Stimulated activated CD8-positive, alpha-beta memory T cell treated with anti-CD3 and anti-CD28 coated beads, Interleukin-12 subunit alpha, Interleukin-12 subunit beta, amount 100 ng/mL, for 24 hours (primary cell): ENCODE results near the gene ESPL1.
"Not testable (repeated sequence)": the region's sequence is repeated elsewhere in the genome, so short reads cannot be mapped to it uniquely, and the experiment has no call there.

Experiments used
- DNase-seq: peaks from one replicate; pipeline ENCODE4 v3.0.0-alpha.2; 2020; ENCODE audit errors: extremely low read depth

ESPL1 gene

DNA sequence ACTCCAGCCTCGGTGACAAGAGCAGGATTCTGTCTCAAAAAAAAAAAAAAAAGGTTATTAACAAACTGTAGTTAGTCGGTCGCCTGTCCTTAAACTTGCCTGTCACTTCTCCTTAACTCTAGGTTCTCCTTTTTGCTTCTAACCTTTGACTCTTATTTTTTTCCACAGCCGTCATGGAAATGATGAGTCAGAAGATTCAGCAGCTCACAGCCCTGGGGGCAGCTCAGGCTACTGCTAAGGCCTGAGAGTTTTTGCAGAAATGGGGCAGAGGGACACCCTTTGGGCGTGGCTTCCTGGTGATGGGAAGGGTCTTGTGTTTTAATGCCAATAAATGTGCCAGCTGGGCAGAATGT lies 31.0 kb downstream of the ESPL1 start:
- no peak for DNase-seq

DNA sequence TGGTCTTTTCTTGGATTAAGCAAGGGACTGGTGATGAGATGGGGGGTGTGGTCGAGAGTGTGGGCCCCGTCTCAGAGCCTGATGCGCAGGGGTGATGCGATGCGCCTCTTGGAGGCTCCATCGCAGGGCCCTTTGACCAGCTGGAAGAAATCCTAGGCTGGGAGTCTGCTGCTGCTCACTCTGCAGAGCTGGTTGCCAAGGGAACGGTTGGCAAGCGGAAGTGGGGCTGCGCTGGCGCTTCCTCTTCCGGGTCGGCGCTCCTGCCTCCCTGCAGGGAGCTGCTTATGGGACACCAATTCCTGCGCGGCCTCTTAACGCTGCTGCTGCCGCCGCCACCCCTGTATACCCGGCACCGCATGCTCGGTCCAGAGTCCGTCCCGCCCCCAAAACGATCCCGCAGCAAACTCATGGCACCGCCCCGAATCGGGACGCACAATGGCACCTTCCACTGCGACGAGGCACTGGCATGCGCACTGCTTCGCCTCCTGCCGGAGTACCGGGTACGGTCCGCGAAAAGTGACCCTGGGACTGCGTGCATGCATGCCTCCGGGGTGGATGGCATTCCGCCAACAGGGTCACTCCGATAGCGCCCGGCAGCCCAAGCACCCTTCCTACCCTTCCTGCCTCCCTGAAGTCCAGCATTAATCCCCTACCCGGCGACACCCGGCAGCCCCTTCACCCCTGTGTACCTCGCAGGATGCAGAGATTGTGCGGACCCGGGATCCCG lies 31.5 kb downstream of the ESPL1 start, which contains the start of gene MYG1:
TSS of gene MYG1 (plus strand) at position 242 of the 727 bp plus-strand sequence. CDS start at position 285, 43 bp downstream.
- peak; percentile 73 for DNase-seq

DNA sequence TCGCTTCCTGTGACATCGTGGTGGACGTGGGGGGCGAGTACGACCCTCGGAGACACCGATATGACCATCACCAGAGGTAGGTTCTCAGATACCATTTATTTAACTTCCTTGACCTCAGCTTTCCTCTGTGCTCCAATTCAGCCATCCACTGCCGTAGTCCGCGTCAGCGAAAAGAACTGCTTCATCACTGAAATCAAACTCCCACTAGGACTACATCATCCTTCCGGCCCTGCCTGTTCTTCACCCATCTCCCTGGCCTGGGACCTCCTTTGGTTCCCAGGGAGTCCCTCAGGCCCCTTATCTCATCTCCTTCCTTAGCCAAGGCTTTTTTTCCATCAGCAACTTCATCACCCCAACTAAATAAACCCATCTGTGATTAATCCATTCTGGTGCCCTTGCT lies 32.1 kb downstream of the ESPL1 start:
- DNase-seq, result no peak

DNA sequence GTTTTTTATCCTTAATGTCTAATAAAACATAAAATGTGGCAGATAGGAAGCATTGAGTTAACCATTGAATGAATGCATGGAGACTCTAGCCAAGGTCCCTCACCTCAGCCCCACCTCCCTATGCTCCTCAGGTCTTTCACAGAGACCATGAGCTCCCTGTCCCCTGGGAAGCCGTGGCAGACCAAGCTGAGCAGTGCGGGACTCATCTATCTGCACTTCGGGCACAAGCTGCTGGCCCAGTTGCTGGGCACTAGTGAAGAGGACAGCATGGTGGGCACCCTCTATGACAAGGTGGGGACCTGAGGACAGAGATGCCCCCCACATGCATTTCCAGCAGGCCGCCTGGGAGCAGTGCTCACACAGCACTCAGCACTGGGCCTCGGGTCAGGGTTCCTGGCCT lies 34.8 kb downstream of the ESPL1 start:
- no peak for DNase-seq

DNA sequence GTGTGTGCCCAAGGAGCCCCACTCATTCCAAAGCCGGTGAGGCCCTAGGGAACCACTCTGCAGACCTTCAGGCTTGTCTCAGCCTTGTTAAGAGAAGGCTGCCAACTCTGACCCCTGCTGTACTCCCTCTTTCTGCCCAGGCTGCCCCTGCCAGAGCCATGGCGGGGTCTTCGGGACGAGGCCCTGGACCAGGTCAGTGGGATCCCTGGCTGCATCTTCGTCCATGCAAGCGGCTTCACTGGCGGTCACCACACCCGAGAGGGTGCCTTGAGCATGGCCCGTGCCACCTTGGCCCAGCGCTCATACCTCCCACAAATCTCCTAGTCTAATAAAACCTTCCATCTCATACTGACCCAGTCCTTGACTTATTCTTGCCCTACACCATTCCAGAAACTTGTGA lies 38.7 kb downstream of the ESPL1 start:
- no peak for DNase-seq

DNA sequence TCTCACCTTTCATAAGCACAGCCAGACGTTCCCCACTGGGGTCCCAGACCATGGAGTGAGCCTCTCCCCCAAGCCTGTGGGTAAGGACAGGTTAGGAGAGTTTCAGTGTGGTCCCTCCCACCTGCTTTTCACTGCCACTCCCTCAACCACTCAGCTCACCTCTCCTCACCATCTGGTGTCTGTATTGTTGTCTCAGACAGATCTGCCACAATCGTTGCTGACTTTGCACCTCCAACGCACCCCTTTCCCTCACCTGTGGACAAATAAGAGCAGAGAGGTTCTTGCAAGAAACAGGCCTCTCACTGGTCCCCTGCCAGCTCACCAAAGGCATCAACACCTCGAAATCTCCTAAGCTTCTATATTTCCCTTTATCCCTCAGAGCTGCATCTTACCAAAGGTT lies 40.2 kb downstream of the ESPL1 start:
- DNase-seq, result no peak

DNA sequence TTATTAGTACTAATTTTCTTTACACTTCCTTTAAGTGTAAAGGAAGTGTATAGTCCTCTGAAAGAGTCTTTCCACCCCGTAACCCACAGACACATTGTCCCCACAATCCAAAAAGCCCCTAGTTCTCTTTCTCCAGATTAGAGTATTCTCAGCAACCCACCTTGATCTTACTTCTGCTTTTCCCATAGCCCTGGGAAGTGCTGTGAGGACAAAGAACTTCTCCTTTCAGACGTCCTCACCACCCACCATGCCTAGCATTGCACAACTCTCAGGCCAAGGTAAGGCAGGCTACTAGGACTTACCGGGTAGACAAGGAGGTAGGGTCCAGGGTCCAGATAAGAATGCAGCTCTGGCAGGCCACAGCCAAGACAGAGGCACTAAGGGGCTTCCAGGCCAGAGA lies 45.9 kb downstream of the ESPL1 start:
- no peak for DNase-seq

DNA sequence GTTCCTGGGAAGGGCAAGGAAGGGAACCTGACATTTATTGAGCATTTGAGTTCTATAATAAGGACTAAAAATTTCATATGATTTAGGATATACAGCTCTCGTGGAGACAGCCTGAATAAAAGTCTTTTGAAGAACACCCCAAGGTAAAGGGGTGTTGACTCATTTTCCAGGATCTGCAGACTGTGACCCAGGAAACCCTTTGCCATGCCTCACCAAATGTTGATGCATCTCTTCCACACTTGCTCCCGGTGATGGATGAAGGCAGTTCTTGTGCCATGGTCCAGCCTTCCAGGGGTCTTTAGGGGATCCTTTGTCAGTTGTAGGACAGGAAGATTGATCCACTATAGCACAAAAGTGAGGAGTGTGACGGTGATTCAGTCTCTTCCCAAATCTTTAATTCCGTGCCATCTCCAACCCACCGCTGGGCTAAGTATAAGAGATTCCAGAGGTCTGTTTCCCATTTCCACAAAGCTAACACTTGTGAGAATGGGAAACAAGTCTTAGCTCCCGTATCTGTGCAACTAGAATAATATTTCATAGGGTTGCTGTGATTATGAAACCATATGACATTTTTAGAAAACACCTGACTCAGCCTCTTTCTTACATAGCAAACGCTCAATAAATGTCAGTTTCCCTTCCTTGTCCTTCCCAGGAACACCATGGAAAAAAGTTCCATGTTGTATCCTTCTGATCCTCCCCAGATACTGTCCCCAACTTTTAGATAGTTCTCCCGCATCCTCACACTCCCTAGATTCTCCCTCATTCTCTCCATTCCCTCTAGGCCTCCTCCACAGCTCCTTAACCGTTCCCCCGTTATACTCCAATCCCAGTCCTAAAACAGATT lies 52.5 kb downstream of the ESPL1 start:
- no peak for DNase-seq

DNA sequence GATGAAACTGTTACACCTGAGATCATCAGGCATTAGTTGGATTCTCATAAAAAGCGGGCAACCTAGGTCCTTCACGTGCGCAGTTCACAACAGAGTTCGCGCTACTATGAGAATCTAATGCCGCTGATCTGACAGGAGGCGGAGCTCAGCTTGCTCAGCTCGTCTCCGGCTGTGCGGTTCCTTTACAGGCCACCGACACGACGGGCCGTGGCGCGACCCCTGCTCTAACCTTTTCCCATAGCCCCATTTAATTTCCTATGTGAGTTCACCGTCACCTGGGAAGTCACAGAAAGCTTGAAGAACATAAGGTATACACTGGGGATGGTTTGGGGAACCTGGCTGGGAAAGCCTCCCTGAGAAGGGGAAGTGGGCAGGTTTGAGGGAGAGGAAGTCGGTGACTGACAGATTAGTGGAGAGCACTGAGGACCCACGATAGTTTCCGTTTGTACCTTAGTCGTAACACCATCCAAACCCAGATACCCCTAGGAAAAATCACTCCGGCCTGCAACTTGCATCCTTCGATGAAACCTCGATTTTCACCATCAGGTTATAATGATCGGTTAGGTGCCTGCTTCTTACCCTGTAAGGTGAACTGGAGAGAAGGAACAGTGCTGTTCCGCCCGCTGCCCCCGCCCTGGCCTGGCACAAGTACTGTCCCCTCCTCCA lies 56.1 kb downstream of the ESPL1 start:
- no peak for DNase-seq

DNA sequence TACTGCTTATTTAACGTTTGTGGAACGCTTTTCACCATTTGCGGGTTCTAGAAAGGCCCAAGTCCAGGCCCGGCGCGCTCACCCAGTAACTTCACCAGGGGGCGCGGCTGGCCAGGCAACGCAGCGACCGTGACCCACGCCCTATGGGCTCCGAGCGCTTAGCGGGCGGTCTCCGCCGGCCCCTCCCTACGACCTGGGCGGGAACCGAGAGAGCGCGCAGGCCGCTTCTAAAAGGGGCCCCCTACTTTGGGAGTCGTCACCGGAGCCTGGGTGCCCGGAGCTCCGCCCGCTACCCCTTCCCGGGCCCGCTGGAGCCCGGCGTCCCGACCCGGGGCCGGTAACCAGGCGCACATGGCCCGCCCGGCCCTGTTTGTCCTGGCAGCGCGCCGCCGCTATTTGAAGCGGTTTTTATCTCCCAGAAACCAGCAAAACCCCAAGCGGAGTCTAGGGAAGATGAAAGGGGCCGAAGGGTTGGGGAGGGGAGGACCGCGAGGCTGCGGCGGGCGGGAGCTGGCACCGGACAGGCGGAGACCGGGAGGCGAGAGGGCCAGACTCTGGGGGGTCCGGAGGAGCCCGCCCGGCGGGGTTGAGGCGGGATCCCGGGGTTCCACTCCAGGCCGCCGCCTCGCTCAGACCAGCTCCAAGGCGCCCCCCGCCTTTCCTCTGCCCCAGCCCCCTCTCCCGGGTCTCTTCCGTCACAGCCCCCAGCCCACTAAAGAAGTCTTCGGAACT lies 56.8 kb downstream of the ESPL1 start:
- peak; percentile 78 for DNase-seq

DNA sequence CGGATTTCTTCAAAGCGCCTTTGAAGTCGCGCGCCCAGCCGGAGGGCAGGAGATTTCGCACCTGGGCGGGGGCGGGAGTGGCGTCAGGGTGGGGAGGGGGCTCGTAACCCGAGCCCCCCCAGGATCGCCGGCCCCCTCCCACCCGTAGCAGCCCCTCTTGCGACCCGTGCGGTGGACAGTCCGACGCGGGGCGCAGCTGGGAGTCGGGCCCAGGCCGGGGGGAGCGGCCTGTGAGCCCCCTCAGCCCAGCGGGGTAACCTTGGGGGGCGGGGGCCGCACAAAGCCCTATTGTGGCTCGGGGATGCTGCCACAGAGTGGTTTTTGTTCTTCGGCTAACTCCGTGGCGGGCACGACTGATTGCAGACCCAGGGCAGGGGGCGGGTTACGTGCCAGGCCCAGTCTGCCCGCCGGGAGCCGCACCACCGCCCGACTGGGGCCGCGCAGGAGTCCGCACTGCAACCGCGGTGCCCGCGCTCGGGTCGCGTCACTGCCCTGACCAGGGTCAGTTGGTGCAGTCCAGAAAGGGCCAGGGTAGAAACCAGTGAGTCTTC lies 57.5 kb downstream of the ESPL1 start:
- no peak for DNase-seq

DNA sequence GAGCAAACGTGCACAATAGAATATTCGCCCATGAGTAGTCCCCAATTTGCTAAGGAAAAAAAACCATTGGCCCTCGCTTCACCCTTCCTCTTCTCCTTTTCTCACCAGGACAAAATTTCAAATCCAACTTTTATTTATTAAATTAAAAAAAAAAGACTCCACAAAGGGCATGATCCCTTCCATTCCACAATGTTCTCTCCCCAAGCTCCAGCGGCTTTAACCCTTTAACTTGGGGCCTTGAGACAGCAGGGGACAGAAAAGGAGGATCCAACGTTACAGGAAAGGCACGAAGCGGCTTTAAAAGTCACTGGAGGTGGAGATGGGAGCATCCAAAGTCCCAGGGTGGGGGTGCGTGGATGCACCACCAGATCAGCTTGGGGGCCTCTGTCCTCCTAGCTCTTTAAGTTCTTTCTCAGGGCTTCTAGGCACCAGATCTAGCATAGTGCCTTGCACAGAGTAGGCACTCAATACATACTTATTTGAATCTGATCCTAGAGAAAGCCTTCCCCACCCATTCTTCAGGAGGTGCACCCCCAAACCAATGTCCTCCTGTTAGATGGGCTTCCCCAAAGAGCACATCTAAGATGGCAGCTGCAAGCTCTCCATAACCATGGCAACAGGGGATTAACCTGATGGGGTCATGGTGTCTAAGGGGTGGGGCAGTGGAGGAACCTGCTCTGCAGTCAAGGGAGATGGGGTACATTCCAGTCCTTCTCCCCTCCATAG lies 58.5 kb downstream of the ESPL1 start:
- no peak for DNase-seq

DNA sequence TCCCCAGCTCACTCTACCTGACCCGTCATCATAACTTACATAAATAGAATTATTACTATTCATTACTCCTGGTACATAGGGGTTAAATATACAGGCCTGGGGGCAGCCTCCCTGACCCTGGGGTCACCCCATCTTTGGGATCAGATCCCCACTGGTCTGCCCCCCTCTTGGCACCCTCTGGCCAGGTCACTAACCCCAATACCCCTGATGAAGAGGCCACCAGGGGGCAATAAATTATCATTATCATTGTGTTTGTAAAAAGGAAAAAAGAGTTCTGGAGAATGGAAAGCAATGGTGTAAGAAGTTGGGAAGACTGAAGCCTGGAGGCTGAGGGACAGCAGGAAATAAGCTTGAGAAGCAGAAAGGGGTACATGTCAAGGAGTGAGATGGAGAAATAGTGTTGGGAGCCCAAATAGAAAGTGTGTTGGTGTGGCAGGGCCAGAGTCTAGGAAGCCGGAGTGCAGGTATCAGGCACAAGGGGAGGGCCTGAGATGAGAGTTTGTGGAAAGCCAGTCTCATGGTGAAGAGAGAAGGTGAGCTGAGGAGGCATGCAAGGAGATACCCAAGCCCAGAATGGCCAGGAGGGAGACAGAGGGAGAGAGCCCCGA lies 59.4 kb downstream of the ESPL1 start:
- no peak for DNase-seq

DNA sequence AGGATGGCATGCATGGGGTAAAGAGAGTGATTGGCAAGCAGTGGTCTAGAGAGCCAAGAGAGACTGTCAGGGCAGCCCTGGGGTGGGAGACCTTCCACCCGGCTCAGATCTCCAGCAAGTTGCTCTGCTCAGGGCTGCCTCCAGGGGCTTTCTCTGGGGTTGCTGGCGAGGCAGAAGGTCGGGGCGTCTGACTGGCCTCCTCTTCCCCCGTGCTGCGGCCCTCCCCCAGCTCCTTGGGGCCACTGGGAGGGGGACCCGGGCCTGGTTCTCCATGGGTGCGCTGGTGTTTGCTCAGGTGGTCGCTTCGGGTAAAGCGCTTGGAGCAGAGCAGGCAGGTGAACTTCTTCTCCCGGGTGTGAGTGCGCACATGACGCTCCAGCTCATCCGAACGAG lies 59.9 kb downstream of the ESPL1 start:
- no peak for DNase-seq

DNA sequence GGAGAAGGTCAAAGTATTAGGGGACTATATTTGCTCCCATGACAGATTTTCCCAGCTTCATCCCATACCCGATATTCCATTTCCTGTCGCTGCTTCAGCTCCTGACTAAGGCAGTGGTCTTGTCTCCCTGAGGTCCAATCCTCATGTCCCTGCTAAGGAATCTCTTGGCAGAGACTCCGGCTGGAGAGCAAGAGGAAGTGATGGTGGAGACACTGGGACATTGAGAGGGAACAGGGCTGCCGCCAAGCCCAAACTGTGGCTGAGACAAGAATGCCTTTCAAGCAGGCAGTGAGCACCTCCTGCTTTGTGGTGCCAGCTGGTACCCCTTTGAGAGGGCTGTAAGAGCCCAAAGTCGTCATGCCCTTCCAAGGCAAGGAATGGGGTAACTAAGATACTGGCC lies 62.6 kb downstream of the ESPL1 start:
- no peak for DNase-seq

DNA sequence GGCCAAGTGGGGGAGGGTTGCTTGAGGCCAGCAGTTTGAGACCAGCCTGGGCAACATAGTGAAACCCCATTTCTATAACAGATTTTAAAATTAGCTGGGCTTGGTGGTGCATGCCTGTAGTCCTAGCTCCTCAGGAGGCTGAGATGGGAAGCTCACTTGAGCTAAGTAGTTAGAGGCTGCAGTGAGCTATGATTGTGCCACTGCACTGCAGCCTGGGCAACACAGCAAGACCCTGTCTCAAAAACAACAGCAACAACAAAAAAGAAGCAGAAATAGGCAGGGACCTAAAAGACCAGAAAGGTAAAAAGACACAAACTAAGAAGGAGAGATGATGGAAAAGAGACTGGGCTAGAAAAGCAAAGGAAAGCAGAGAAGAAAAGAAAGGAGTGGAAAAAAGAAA lies 64.2 kb downstream of the ESPL1 start:
- not testable (repeated sequence) for DNase-seq

DNA sequence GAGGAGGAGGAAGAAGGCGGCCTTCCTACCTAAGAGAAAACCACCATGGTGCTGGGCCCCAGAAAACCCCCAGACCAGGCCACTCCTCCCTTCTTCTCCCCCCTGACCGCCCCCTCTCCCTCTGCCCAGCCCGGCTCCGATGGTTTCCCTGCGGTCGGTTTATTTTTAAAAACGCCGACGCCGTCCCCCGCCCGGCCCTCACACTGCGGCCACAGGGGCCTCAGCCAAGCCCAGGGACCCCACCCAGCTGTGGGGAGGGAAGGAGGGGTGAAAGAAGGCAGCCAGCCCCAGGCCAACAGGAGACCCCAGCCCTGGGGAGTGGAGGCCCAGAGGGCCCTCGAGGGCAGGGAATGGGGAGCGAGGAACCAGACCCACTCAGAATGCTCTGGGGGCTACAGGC lies 64.6 kb downstream of the ESPL1 start:
- no peak for DNase-seq

DNA sequence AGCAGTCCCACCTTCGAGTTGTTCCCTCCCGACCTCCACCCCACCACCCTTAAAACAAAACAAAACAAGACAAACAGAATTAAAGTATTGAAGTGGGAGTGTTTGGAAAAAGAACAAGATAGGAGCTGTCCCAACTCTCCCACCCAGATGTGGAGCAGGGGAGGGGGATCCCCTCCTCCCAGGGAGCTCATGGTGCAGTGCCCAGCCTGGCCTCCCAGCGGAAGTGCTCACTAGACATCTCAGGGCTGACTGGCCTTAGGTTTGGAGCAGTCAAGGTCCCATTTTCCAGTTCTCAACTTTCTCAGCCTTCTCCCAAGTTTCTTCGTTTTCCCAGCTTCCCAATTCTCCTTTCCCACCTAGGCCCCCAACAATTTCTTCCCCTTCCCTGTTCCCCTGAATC lies 65.2 kb downstream of the ESPL1 start:
- DNase-seq, result no peak

DNA sequence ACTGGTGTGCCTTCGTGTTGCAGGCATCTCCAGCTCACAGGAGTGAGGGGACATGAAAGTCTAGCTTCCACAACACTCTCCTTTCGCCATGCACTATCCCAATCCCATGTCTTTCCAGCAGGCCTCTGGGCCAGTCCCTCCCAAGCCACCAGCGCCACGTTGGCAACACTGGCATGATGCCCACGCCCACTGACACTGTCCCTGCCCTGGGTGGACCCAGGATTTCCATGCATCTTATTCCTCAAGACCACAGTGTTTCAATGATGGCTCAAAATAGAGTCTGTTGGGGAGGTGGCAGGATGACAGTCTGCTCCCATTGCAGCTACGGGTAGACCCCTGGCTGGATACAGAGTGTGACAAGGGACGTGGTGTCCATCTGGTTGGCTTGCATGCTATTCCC lies 65.7 kb downstream of the ESPL1 start:
- no peak for DNase-seq

DNA sequence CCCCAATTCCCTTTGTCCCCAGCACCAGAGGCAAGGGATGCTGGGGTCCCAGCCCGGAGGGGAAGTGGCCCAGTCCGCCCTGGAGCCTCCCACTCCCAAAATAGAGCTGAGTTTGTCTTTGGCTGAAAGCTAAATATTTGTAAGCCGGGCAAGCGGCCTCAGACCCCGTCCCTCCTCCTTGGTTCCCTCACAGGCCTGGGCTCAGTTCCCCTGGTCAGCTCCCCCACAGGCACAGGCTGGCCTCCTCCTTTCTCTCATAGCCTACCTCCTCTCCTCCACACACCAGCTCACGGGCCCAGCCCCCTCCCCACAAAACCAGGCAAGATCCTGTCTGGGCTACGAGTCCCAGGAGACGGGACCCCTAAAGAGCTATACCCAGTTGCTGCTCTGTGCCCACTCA lies 66.7 kb downstream of the ESPL1 start:
- DNase-seq, result no peak
